ENCODE measurements around the gene PRKACB. TPM values are rescaled to one million over a fixed set of nuclear protein-coding genes. Genes with fewer than 3 reads are reported as not detected.

The PRKACB gene
- total RNA-seq, 1 donor from 2014 or later, result 18.7 TPM

DNA sequence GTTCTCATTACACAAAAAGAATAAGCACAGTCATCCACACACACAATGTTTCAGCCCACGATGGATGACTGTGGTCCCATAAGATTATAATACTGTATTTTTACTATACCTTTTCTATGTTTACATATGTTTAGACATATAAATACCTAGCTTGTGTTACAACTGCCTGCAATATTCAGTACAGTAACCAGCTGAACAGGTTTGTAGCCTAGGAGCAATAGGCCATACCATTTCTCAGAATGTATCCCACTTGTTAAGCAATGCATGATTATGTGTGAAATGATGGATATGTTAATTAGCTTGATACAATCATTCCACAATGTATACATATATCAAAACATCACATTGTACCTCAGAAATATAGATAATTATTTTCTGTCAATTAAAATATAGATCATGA is 124.3 kb downstream of the PRKACB start:
- H3K36me3 ChIP-seq, result no peaks in the 10 kb centered on the region
- intact Hi-C loops (cut with DNase I), result no loop called here

DNA sequence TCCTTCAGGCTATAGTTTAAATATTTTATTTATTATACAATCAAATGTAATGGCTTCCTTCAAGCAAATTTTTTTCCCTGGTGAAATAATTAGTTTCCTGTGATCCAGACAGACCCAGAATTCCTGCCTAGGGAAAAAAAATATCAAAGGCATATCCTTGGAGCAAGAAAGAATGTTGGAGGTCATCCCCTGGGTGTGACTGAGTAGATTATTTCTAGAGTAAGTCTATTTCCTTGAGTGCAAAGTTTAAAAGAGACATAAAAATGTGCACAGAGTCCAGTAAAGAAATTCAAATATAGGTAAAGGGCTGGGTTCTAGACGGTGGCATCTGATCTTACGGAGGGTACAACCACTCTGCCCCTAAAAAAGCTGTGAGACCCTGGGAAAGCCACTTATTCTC is 125.2 kb downstream of the PRKACB start:
- no peak overlapping the region for H3K27ac ChIP-seq
- TF ChIP-seq, protein P1, sequence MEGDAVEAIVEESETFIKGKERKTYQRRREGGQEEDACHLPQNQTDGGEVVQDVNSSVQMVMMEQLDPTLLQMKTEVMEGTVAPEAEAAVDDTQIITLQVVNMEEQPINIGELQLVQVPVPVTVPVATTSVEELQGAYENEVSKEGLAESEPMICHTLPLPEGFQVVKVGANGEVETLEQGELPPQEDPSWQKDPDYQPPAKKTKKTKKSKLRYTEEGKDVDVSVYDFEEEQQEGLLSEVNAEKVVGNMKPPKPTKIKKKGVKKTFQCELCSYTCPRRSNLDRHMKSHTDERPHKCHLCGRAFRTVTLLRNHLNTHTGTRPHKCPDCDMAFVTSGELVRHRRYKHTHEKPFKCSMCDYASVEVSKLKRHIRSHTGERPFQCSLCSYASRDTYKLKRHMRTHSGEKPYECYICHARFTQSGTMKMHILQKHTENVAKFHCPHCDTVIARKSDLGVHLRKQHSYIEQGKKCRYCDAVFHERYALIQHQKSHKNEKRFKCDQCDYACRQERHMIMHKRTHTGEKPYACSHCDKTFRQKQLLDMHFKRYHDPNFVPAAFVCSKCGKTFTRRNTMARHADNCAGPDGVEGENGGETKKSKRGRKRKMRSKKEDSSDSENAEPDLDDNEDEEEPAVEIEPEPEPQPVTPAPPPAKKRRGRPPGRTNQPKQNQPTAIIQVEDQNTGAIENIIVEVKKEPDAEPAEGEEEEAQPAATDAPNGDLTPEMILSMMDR (IDR thresholded peaks at IDR 0.05), result no peak
- no peak for TF ChIP-seq POLR2AphosphoS5 (IDR thresholded peaks at IDR 0.05; ENCODE audit: insufficient read depth in 1 of 2, low read depth in 1 of 2)
- no peak for TF ChIP-seq POLR2A (IDR thresholded peaks at IDR 0.05)
- no peaks in the 10 kb centered on the region for H3K9me3 ChIP-seq
- H3K4me1 ChIP-seq, result peaks cover 5% of the 10 kb centered on the region
- no peak for DNase-seq (ENCODE audit: extremely low spot score in 2 of 2)
- H3K27me3 ChIP-seq, result no peaks in the 10 kb centered on the region
- H3K36me3 ChIP-seq, result no peaks in the 10 kb centered on the region
- intact Hi-C loops (cut with DNase I), result no loop called here
- no peak overlapping the region for H3K4me3 ChIP-seq

More for the DNA sequence above, 124.3 kb downstream of the PRKACB start:
- Histone ChIP-seq H3K27me3 (no peaks in the 10 kb centered on the region), H3K4me3 (no peak overlapping the region), H3K9me3 (no peaks in the 10 kb centered on the region), H3K4me1 (peaks cover 5% of the 10 kb centered on the region), H3K27ac (no peak overlapping the region)
- no peak for TF ChIP-seq POLR2AphosphoS5 (IDR thresholded peaks at IDR 0.05; ENCODE audit: insufficient read depth in 1 of 2, low read depth in 1 of 2)
- TF ChIP-seq, protein P1 (IDR thresholded peaks at IDR 0.05), result no peak
- no peak for TF ChIP-seq POLR2A (IDR thresholded peaks at IDR 0.05)
- DNase-seq (ENCODE audit: extremely low spot score in 2 of 2), result no peak

DNA sequence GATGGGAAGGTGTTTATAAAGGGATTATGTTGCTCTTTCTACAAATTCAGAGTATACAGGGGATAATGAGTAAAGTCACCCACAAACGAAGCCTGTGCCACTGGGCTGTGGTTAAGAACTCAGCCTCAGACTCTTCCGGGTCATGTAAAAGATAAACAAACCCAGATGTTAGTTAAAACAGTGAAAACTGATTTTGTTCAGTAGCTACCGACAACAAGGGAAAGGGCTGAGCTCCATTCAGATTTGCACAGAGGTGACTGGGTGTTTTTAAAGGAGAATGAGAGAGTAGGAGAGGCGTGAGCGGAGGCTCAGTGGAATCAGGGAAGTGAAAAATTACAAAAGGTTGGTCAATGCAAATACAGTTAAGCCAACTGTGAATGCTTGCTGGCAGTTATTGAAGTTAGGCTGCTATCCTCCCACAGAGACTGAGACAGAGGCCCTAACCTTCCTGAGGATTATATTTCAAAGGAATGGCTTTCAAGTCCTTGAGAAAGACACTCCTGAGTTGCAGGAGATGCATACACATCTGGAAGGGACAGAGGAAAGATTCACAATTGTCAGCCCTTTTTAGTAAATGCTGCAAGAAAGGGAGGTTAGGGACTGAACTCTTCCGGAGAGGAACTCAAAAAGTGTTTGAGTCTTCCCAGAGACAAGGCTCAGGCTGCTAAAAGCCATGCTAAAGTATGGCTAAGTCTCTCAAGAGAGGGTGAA is 127.5 kb downstream of the PRKACB start:
- Histone ChIP-seq H3K9me3 (no peaks in the 10 kb centered on the region), H3K27me3 (no peaks in the 10 kb centered on the region), H3K36me3 (no peaks in the 10 kb centered on the region), H3K4me3 (no peak overlapping the region), H3K27ac (no peak overlapping the region), H3K4me1 (peaks cover 5% of the 10 kb centered on the region)
- TF ChIP-seq, protein P1 (IDR thresholded peaks at IDR 0.05), result no peak
- TF ChIP-seq POLR2AphosphoS5 (IDR thresholded peaks at IDR 0.05; ENCODE audit: insufficient read depth in 1 of 2, low read depth in 1 of 2) (no peak), POLR2A (IDR thresholded peaks at IDR 0.05) (no peak)
- intact Hi-C loops (cut with DNase I), result no loop called here
- DNase-seq (ENCODE audit: extremely low spot score in 2 of 2), result no peak

DNA sequence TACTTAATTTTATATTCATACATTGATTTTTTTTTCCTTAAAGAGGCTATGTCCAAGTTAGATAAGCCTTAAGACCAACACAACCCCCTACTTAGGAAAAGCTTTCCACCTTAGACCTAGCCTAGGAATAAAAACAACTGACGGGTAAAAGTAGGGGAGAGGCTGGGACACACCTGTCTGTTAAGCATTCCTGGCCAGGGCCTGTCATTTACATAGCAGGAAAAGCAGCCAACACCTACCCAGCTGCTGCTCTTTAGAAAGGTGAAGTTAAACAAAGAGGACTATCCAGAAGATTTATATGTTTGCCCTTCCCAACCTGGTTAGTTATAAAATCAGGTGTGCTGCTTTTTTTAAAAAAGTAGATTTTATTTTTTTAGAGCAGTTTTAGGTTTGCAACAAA is 128.3 kb downstream of the PRKACB start:
- no peak overlapping the region for H3K27ac ChIP-seq
- intact Hi-C loops (cut with DNase I), result no loop called here
- no peak overlapping the region for H3K4me3 ChIP-seq
- TF ChIP-seq, protein P1 (IDR thresholded peaks at IDR 0.05), result no peak
- no peak for TF ChIP-seq POLR2A (IDR thresholded peaks at IDR 0.05)
- TF ChIP-seq POLR2AphosphoS5 (IDR thresholded peaks at IDR 0.05; ENCODE audit: insufficient read depth in 1 of 2, low read depth in 1 of 2), result no peak
- no peaks in the 10 kb centered on the region for H3K9me3 ChIP-seq
- no peaks in the 10 kb centered on the region for H3K36me3 ChIP-seq
- H3K27me3 ChIP-seq, result no peaks in the 10 kb centered on the region
- peaks cover 5% of the 10 kb centered on the region for H3K4me1 ChIP-seq
- no peak for DNase-seq (ENCODE audit: extremely low spot score in 2 of 2)

DNA sequence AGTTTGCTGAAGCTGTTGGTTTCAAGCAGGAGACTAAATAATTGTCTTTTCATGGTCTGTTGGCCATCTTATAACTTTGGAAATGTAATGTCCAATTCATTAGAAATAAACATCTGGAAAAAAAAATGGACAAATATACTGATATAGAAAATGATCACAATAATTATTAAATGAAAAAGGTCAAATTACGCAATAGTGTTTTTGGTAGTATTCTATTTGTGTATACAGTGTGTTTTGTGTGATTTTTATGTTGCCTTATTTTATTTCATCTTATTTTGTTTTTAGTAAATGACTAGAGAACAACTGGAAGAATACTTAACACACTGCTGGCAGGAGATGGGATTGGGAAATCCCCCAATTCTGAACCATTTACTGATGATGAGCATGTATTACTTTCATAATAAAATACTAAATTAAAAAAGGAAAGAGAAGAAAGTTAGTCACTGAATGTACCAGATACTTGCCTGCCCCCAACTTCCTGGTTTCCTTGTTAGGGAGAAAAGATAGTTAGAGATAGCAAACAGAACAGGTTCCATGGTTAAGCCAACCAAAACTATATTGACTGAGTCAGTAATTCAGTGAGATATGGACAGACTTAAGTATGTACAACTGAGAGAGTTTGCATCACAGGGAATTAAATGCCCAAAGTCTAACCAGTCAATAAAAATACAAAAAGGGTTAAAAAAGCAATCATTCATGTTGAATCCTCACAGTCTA is 133.4 kb downstream of the PRKACB start:
- TF ChIP-seq, protein P1 (IDR thresholded peaks at IDR 0.05), result no peak
- TF ChIP-seq POLR2A (IDR thresholded peaks at IDR 0.05) (no peak), POLR2AphosphoS5 (IDR thresholded peaks at IDR 0.05; ENCODE audit: insufficient read depth in 1 of 2, low read depth in 1 of 2) (no peak)
- Histone ChIP-seq H3K4me1 (no peaks in the 10 kb centered on the region), H3K27me3 (no peaks in the 10 kb centered on the region), H3K9me3 (no peaks in the 10 kb centered on the region), H3K27ac (no peak overlapping the region), H3K36me3 (no peaks in the 10 kb centered on the region), H3K4me3 (no peak overlapping the region)
- no peak for DNase-seq (ENCODE audit: extremely low spot score in 2 of 2)
- intact Hi-C loops (cut with DNase I), result no loop called here
